IMR-90 (cell line): Measurements from ENCODE around the gene ACTR3C. TPM values are rescaled to one million over a fixed set of nuclear protein-coding genes. Genes with fewer than 3 reads are reported as not detected.

Experiments
- ATAC-seq: fragments of 200-7000 bp; cut with Tn5 transposase; 2 replicates; pipeline ENCODE4 v1.9.1; 2020; ENCODE audit warnings: low read depth, mild to moderate bottlenecking, moderate library complexity
- BruUV-seq: library from RNA; stranded (reverse); fragments of 400-500 nt; replicated peaks from 2 replicates; lab custom pipeline; 2021; lab: Mats Ljungman, UMichigan
- CTCF ChIA-PET: fragments of 300-600 bp; formaldehyde crosslinking; extraction: SDS; loops from one replicate; lab custom pipeline; 2021; ENCODE audit warnings: antibody characterized with exemption; lab: Yijun Ruan, JAX
- POLR2A ChIA-PET: fragments of 300-600 bp; sonication (Branson Sonifier 250); formaldehyde crosslinking; loops from one replicate; lab custom pipeline; 2022; ENCODE audit warnings: antibody characterized with exemption; ENCODE audit not compliant: unreplicated experiment; lab: Charles Lee
- DNase-seq: peaks from one replicate; pipeline ENCODE4 v3.0.0; 2013
- H2AFZ ChIP-seq: replicated peaks from 2 replicates; pipeline ENCODE3; 2013; ENCODE audit warnings: low read length, mild to moderate bottlenecking; ENCODE audit not compliant: poor library complexity
- H2AK5ac ChIP-seq: 2 replicates; pipeline ENCODE4 v1.6.1; 2013; ENCODE audit warnings: low read depth, low read length, inconsistent platforms
- H2AK9ac ChIP-seq: replicated peaks from 2 replicates; pipeline ENCODE3; 2013; ENCODE audit warnings: mild to moderate bottlenecking, low read depth, low read length, moderate library complexity; ENCODE audit not compliant: poor library complexity
- H2BK120ac ChIP-seq: 2 replicates; pipeline ENCODE4 v1.6.1; 2013; ENCODE audit warnings: low read depth, low read length, inconsistent platforms
- H2BK15ac ChIP-seq: 3 replicates; pipeline ENCODE4 v1.6.1; 2013; ENCODE audit warnings: low read depth, low read length, inconsistent platforms
- H2BK20ac ChIP-seq: 2 replicates; pipeline ENCODE4 v1.6.1; 2013; ENCODE audit warnings: low read depth, mild to moderate bottlenecking, inconsistent platforms, low read length, moderate library complexity
- H2BK5ac ChIP-seq: 2 replicates; pipeline ENCODE4 v1.6.1; 2013; ENCODE audit warnings: mild to moderate bottlenecking, low read depth, low read length, inconsistent platforms; ENCODE audit not compliant: poor library complexity, severe bottlenecking
- H3K14ac ChIP-seq: replicated peaks from 2 replicates; pipeline ENCODE4 v1.6.1; 2013; ENCODE audit warnings: low read depth, low read length, inconsistent platforms
- H3K18ac ChIP-seq: 2 replicates; pipeline ENCODE4 v1.6.1; 2013; ENCODE audit warnings: low read depth, low read length, control low read depth
- H3K23ac ChIP-seq: 2 replicates; pipeline ENCODE4 v1.6.1; 2013; ENCODE audit warnings: low read depth, low read length, inconsistent platforms
- H3K27ac ChIP-seq: 2 replicates; pipeline ENCODE4 v1.5.1; 2013; ENCODE audit warnings: mild to moderate bottlenecking, control low read depth, low read length; ENCODE audit not compliant: insufficient read depth
- H3K27me3 ChIP-seq: 2 replicates; pipeline ENCODE4 v1.6.1; 2013; ENCODE audit warnings: low read length; ENCODE audit not compliant: control insufficient read depth, insufficient read depth
- H3K36me3 ChIP-seq: 2 replicates; pipeline ENCODE4 v1.6.1; 2013; ENCODE audit warnings: low read length, mixed read lengths; ENCODE audit not compliant: control insufficient read depth, insufficient read depth
- H3K4ac ChIP-seq: 2 replicates; pipeline ENCODE4 v1.6.1; 2013; ENCODE audit warnings: low read depth, low read length, inconsistent platforms
- H3K4me1 ChIP-seq: 2 replicates; pipeline ENCODE4 v1.6.1; 2013; ENCODE audit warnings: low read length, mixed read lengths; ENCODE audit not compliant: control insufficient read depth, insufficient read depth
- H3K4me2 ChIP-seq: 2 replicates; pipeline ENCODE4 v1.6.1; 2013; ENCODE audit warnings: low read depth, mild to moderate bottlenecking, control low read depth, low read length, moderate library complexity
- H3K4me3 ChIP-seq: 2 replicates; pipeline ENCODE4 v1.5.1; 2013; ENCODE audit warnings: low read depth, mild to moderate bottlenecking, control low read depth, low read length, moderate library complexity; ENCODE audit not compliant: insufficient read depth
- H3K56ac ChIP-seq: 2 replicates; pipeline ENCODE4 v1.6.1; 2013; ENCODE audit warnings: low read length, inconsistent platforms; ENCODE audit not compliant: insufficient read depth; ENCODE audit errors: extremely low read depth
- H3K79me1 ChIP-seq, 2 experiments: 2 replicates each; pipeline ENCODE4 v1.6.1; 2013; ENCODE audit warnings: low read length in 2 of 2, inconsistent platforms in 1 of 2, low read depth in 1 of 2
- H3K9ac ChIP-seq: 2 replicates; pipeline ENCODE4 v1.6.1; 2013; ENCODE audit warnings: low read depth, low read length, control low read depth
- H3K9me1 ChIP-seq: 2 replicates; pipeline ENCODE4 v1.6.1; 2013; ENCODE audit warnings: low read length, inconsistent platforms; ENCODE audit not compliant: insufficient read depth
- H3K9me3 ChIP-seq: 2 replicates; pipeline ENCODE4 v1.6.1; 2013; ENCODE audit warnings: low read length; ENCODE audit not compliant: control insufficient read depth, insufficient read depth
- H4K20me1 ChIP-seq: 2 replicates; pipeline ENCODE4 v1.6.1; 2013; ENCODE audit warnings: low read length, inconsistent platforms; ENCODE audit not compliant: insufficient read depth
- H4K5ac ChIP-seq: 2 replicates; pipeline ENCODE4 v1.6.1; 2013; ENCODE audit warnings: mild to moderate bottlenecking, low read depth, low read length, control low read depth
- H4K8ac ChIP-seq, 2 experiments: 2 replicates each; pipeline ENCODE4 v1.6.1; 2013; ENCODE audit warnings: low read depth in 2 of 2, low read length in 2 of 2, control low read depth in 1 of 2, inconsistent platforms in 1 of 2
- H4K91ac ChIP-seq: 2 replicates; pipeline ENCODE4 v1.6.1; 2013; ENCODE audit warnings: low read depth, low read length, inconsistent platforms; ENCODE audit not compliant: insufficient read depth
- CHD1 ChIP-seq: IDR thresholded peaks from 2 replicates; pipeline ENCODE4 v1.6.1; 2012; ENCODE audit warnings: low read depth, low read length, improper control_type of control experiment
- CTCF ChIP-seq: conservative IDR thresholded peaks from 2 replicates; pipeline ENCODE4 v1.5.1; 2012; ENCODE audit warnings: mild to moderate bottlenecking, low read depth, low read length, improper control_type of control experiment
- FOS ChIP-seq: fragments of 150-350 bp; IDR thresholded peaks from 2 replicates; pipeline ENCODE4 v1.6.1; 2016; ENCODE audit warnings: low read depth, low read length
- MAFK ChIP-seq: IDR thresholded peaks from 2 replicates; pipeline ENCODE4 v1.6.1; 2012; ENCODE audit warnings: low read depth, low read length, improper control_type of control experiment
- RAD21 ChIP-seq: IDR thresholded peaks from 2 replicates; pipeline ENCODE4 v1.6.1; 2012; ENCODE audit warnings: low read length, improper control_type of control experiment
- RCOR1 ChIP-seq: IDR thresholded peaks from 2 replicates; pipeline ENCODE4 v1.6.1; 2012; ENCODE audit warnings: mild to moderate bottlenecking, low read length, improper control_type of control experiment; ENCODE audit not compliant: insufficient replicate concordance
- RFX5 ChIP-seq: IDR thresholded peaks from 2 replicates; pipeline ENCODE4 v1.8.0; 2012; ENCODE audit warnings: low read depth, mild to moderate bottlenecking, low read length, moderate library complexity
- WGBS, 2 experiments: methylation state at CpG; one replicate each; pipeline versions ENCODE4 v1.1.5 to v1.1.7; 2013; ENCODE audit warnings: missing lambda C conversion rate in 2 of 2; ENCODE audit not compliant: insufficient read length in 1 of 2; ENCODE audit errors: extremely low coverage in 2 of 2; 5-methylcytosine and 5-hydroxymethylcytosine counted together
- dilution Hi-C: fragments of 300-500 bp; cut with HindIII; formaldehyde crosslinking; loops from one replicate; pipeline ENCODE4 v1.14.3; 2018; ENCODE audit warnings: low sequenced_read_pairs; ENCODE audit not compliant: unreplicated experiment
- in situ Hi-C: fragments of 300-500 bp; cut with MboI; formaldehyde crosslinking; loops from 3 replicates; pipeline ENCODE4 v1.14.3; 2019; ENCODE audit warnings: low sequenced_read_pairs, inconsistent platforms, mixed read lengths
- intact Hi-C: fragments of 100-400 bp; cut with micrococcal nuclease; formaldehyde crosslinking; loops from 2 replicates; pipeline ENCODE4 v1.10.0; 2022
- polyA plus RNA-seq, 3 experiments: library from polyadenylated mRNA; depleted of rRNA; stranded (reverse); fragments of >200 nt; gene quantifications; 2 replicates each; pipeline ENCODE4 v1.2.3, GENCODE V29; 2012; ENCODE audit warnings: low replicate concordance in 1 of 3
- total RNA-seq: library from RNA; depleted of rRNA; stranded (reverse); fragments of >200 nt; gene quantifications from 2 replicates; pipeline ENCODE4 v1.2.3, GENCODE V29; 2012

Gene ACTR3C
- total and polyA plus RNA-seq, 2 of the 4 experiments (the other 2 are of a cell fraction): not detected

- Histone ChIP-seq H3K23ac (0 out of 2 replicates have a peak overlapping the region, but pooled peaks have one; percentile 80), H4K20me1 (peaks cover 6% of the 10 kb centered on the region), H3K9me3 (no peaks in the 10 kb centered on the region), H2AK9ac (peak overlapping the region; percentile 91), H3K27ac (peak overlapping the region; percentile 17; the same call in 1 of the 2 replicates), H3K27me3 (no peaks in the 10 kb centered on the region), H3K56ac (no peak overlapping the region), H2BK5ac (no peak overlapping the region), H3K79me1 (peaks cover 7 to 25% of the 10 kb centered on the region in 2 experiments; a peak in 3 of 4 replicates), H3K4ac (peak overlapping the region; percentile 80; the same call in 1 of the 2 replicates), H4K5ac (peak overlapping the region; percentile 87), H3K9me1 (no peaks in the 10 kb centered on the region; the same call in 1 of the 2 replicates), H3K18ac (no peak overlapping the region), H3K9ac (peak overlapping the region; percentile 28; the same call in 1 of the 2 replicates), H4K8ac (peak overlapping the region; percentile 85 to 90), H3K4me1 (peaks cover 18% of the 10 kb centered on the region), H2BK15ac (no peak overlapping the region), H2BK120ac (no peak overlapping the region), H2AK5ac (no peak overlapping the region), H3K4me3 (peak overlapping the region; percentile 81), H3K14ac (no peak overlapping the region), H3K4me2 (peak overlapping the region; percentile 71), H2BK20ac (no peak overlapping the region), H3K36me3 (peaks cover 21% of the 10 kb centered on the region; the same call in 1 of the 2 replicates), H2AFZ (peak overlapping the region; percentile 97), H4K91ac (no peak overlapping the region)
- no TSS peak for BruUV-seq
- ATAC-seq (no peak), DNase-seq (peak; percentile 46)
- TF ChIP-seq MAFK: no peak
- no peak for TF ChIP-seq RFX5
- TF ChIP-seq CTCF: no peak
- TF ChIP-seq RCOR1: peak; percentile 79
- no peak for TF ChIP-seq RAD21
- peak; percentile 42; the same call in 1 of the 2 replicates for TF ChIP-seq FOS
- TF ChIP-seq CHD1: no peak
- in situ Hi-C loops: no loop called here
- dilution Hi-C loops: no loop called here
- intact Hi-C loops: no loop called here
- ChIA-PET POLR2A (interaction anchor here (0.5 kb wide), 1 partner anchor 52 kb away, joined by 3 read pairs; no protein-coding TSS in a partner anchor), CTCF (interaction anchor here (1.0 kb wide), 1 partner anchor 12 kb away, joined by 3 read pairs; no protein-coding TSS in a partner anchor)
- 20% methylated on average over 2 of the region's 8 CpGs; no CpG with 5 or more reads in 1 of the 2 experiments for WGBS, 2 experiments
Observed at GRCh38 chr7:150367677-150368095, 44.3 kb upstream of the ACTR3C start.
